Stimulated activated CD8-positive, alpha-beta memory T cell treated with anti-CD3 and anti-CD28 coated beads, Interleukin-12 subunit alpha, Interleukin-12 subunit beta, amount 100 ng/mL, for 24 hours (primary cell): ENCODE measurements around the gene GMIP.
"Not testable (repeated sequence)": the region's sequence is repeated elsewhere in the genome, so short reads cannot be mapped to it uniquely, and the experiment has no call there.

Experiments used
- DNase-seq: peaks from one replicate; pipeline ENCODE4 v3.0.0-alpha.2; 2020; ENCODE audit errors: extremely low read depth

The GMIP gene

GRCh38 chr19:19643158-19644053 lies at the start of gene GMIP:
Gene GMIP, minus strand, starts transcription at chr19:19643657. Its CDS starts 128 bp downstream, at chr19:19643529.
- DNase-seq = peak; percentile 66

GRCh38 chr19:19691683-19692082 lies 48.2 kb upstream of the GMIP start:
- no peak for DNase-seq

- not testable (repeated sequence) for DNase-seq
Measured at GRCh38 chr19:19689023-19689422, 45.6 kb upstream of the GMIP start.

GRCh38 chr19:19687090-19687489 lies 43.6 kb upstream of the GMIP start:
- no peak for DNase-seq

- no peak for DNase-seq
Measured at GRCh38 chr19:19686580-19686979, 43.1 kb upstream of the GMIP start.

GRCh38 chr19:19686119-19686518 lies 42.7 kb upstream of the GMIP start:
- not testable (repeated sequence) for DNase-seq

- DNase-seq = no peak
Measured at GRCh38 chr19:19679176-19680073, 36.0 kb upstream of the GMIP start.

- DNase-seq = no peak
Measured at GRCh38 chr19:19677579-19677978, 34.1 kb upstream of the GMIP start.

GRCh38 chr19:19674315-19674714 lies 30.9 kb upstream of the GMIP start:
- DNase-seq = no peak

- no peak for DNase-seq
Measured at GRCh38 chr19:19672816-19673215, 29.4 kb upstream of the GMIP start.

GRCh38 chr19:19670070-19670551 lies 26.7 kb upstream of the GMIP start:
- no peak for DNase-seq

GRCh38 chr19:19668230-19669012 lies 25.0 kb upstream of the GMIP start, which contains the start of gene ZNF101:
Gene ZNF101, plus strand, starts transcription at chr19:19668839. Its CDS starts 125 bp downstream, at chr19:19668964.
- DNase-seq = peak; percentile 88

GRCh38 chr19:19665420-19665948 lies 22.0 kb upstream of the GMIP start:
- DNase-seq = not testable (repeated sequence)

- peak; percentile 82 for DNase-seq
Measured at GRCh38 chr19:19663256-19664120, 20.0 kb upstream of the GMIP start, which contains the start of gene ATP13A1. Gene ATP13A1, minus strand, starts transcription at chr19:19663676. Its CDS starts 10 bp downstream, at chr19:19663666.

- DNase-seq = no peak
Measured at GRCh38 chr19:19662871-19663255, 19.4 kb upstream of the GMIP start.

GRCh38 chr19:19662344-19662743 lies 18.9 kb upstream of the GMIP start:
- no peak for DNase-seq

- no peak for DNase-seq
Measured at GRCh38 chr19:19661675-19662251, 18.3 kb upstream of the GMIP start.

- DNase-seq = no peak
Measured at GRCh38 chr19:19661141-19661674, 17.8 kb upstream of the GMIP start.

GRCh38 chr19:19659646-19660245 lies 16.3 kb upstream of the GMIP start:
- DNase-seq = no peak
